ENCODE measurements around the gene CTSW.
A peak's percentile ranks its signal among the peaks of the same experiment; 100 is the strongest.
"Not testable (repeated sequence)": the region's sequence is repeated elsewhere in the genome, so short reads cannot be mapped to it uniquely, and the experiment has no call there.

Gene CTSW, protein sequence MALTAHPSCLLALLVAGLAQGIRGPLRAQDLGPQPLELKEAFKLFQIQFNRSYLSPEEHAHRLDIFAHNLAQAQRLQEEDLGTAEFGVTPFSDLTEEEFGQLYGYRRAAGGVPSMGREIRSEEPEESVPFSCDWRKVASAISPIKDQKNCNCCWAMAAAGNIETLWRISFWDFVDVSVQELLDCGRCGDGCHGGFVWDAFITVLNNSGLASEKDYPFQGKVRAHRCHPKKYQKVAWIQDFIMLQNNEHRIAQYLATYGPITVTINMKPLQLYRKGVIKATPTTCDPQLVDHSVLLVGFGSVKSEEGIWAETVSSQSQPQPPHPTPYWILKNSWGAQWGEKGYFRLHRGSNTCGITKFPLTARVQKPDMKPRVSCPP

DNA sequence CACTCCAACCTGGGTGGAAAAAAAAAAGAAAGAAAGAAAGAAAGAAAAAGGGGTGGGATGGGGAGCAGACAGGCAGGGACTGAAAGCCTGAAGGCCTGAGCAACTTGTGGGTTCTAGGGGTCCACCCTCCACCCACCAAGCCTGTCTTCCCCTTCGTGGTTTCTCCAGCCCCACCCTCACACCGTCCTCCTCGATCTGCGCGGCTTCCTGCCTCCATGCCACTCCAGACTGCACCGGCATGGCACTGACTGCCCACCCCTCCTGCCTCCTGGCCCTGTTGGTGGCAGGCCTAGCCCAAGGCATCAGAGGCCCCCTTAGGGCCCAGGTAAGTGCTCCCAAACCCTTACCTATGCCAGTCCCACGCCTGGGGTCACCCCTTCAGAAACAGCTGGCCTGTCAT is at the start of gene CTSW:
CTSW (plus strand) TSS at position 221 of the 400 bp plus-strand sequence; CDS start at position 239, 18 bp downstream.
- DNase-seq (ENCODE audit: low spot score), result no peak

DNA sequence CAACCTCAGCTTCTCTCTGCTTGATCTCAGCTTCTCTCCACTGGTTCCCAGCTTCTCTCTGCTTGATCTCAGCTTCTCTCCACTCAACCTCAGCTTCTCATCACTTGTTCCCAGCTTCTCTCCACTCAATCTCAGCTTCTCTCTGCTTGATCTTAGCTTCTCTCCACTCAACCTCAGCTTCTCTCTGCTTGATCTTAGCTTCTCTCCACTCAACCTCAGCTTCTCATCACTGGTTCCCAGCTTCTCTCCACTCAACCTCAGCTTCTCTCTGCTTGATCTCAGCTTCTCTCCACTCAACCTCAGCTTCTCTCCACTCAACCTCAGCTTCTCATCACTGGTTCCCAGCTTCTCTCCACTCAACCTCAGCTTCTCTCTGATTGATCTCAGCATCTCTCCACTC is 47.4 kb upstream of the CTSW start:
- DNase-seq (ENCODE audit: low spot score), result not testable (repeated sequence)

DNA sequence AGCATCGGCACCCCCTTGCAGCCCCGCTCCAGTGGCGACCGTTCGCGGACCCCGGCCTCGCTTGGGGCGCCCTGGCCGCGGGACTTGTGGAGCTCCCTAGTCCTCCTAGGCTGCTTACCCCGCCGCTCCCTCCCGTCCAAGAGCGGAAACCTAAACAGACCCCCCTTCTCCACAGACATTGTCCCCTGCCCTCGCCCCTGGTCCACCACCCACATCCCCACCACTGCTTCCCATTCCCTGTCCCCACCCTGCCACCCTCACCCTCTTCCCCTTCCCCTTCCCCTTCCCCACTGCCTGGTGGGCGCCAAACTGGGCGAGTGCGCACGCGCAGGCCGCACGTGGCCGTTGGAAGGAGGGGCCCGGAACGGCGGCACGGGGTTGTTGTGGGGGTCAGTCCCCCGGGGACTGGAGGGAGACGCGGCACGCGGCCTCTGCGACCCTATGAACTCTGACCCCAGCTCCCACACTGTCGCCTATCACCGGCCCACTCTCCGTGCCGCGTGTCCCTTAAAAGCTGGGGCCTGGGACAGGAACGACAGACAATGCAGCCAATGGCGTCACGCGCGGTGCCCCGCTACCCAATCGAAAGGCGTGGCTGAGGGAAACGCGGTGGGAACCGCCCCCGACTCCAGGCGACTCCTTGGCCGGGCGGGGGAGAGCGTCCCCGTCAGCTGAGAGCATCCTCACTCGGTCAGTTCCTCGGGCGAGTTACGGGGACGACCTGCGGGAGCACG is 46.2 kb upstream of the CTSW start, which contains the start of gene SNX32:
SNX32 (plus strand) TSS at position 667 of the 734 bp plus-strand sequence. CDS start 103 bp downstream, outside the sequence.
- peak; percentile 95 for DNase-seq (ENCODE audit: low spot score)

DNA sequence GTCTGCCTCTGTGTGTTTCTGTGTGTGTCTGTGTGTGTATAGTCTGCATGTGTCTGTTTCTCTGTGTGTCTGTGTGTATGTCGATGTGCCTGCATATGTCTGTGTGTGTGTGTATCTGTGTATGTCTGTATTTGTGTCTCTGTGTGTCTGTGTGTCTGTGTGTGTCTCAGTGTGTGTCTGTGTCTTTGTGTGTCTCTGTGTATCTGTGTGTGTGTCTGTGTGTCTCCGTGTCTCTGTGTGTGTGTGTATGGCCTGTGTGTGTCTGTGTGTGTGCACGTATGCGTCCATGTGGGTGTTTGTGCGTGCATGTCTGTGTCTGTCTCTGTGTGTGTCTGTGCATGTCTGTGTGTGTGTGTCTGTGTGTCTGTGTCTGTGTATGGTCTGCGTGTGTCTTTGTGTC is 45.4 kb upstream of the CTSW start:
- DNase-seq (ENCODE audit: low spot score), result no peak

DNA sequence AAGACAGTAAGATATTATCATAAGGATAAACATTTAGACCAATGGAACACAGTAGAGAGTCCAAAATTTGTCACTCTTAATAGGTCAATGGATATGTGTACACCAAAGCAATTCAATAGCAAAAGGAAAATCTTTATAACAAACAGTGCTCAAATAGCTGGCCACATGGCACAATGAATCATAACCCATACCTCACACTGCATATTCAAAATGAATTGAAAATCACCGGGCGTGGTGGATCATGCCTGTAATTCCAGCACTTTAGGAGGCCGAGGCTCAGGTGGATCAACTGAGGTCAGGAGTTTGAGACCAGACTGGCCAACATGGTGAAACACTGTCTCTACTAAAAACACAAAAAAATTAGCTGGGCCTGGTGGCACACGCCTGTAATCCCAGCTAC is 37.5 kb upstream of the CTSW start:
- DNase-seq (ENCODE audit: low spot score), result no peak

GRCh38 chr11:65843811-65844210 is 35.8 kb upstream of the CTSW start:
- no peak for DNase-seq (ENCODE audit: low spot score)

DNA sequence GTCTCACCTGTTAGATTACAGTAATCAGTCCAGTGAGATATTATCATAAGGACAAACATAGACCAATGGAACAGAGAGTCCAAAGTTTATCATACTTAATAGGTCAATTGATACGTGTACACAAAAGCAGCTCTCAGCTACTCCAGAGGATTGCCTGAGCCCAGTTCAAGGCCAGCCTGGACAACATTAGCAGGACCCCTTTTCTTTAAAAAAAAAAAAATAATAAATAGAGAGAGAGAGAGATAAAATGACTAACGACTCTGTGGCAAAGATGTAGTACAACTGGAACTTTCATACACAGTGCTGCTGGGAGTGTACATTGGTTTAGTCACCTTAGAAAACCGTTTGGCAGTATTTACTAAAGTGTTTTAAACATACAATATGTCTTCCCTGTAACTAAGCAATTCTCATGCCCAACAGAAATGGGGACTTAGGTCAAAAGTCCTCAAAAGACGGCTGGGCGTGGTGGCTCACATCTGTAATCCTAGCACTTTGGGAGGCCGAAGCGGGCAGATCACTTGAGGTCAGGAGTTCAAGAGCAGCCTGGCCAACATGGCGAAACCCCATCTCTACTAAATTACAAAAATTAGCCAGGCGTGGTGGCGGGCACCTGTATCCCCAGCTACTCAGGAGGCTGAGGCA is 35.3 kb upstream of the CTSW start:
- no peak for DNase-seq (ENCODE audit: low spot score)

DNA sequence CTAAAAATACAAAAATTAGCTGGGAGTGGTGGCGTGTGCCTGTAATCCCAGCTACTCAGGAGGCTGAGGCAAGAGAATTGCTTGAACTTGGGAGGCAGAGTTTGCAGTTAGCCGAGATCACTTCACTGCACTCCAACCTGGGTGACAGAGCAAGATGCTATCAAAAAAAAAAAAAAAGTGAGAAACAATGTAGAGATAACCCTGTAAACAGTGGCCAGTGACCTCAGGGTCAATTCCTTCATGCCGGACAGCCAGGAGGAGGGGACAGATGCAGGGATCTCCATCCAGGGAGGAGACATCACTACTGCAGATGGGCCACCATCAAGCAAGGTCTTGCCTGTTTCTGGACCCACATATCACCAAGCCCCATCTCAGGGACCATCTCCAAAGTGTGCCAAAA is 31.9 kb upstream of the CTSW start:
- DNase-seq (ENCODE audit: low spot score), result no peak

- not testable (repeated sequence) for DNase-seq (ENCODE audit: low spot score)
Observed at GRCh38 chr11:65848693-65849092, 30.9 kb upstream of the CTSW start.

GRCh38 chr11:65849366-65849765 is 30.3 kb upstream of the CTSW start:
- DNase-seq (ENCODE audit: low spot score), result no peak

GRCh38 chr11:65849771-65850216 is 29.8 kb upstream of the CTSW start:
- DNase-seq (ENCODE audit: low spot score), result no peak

DNA sequence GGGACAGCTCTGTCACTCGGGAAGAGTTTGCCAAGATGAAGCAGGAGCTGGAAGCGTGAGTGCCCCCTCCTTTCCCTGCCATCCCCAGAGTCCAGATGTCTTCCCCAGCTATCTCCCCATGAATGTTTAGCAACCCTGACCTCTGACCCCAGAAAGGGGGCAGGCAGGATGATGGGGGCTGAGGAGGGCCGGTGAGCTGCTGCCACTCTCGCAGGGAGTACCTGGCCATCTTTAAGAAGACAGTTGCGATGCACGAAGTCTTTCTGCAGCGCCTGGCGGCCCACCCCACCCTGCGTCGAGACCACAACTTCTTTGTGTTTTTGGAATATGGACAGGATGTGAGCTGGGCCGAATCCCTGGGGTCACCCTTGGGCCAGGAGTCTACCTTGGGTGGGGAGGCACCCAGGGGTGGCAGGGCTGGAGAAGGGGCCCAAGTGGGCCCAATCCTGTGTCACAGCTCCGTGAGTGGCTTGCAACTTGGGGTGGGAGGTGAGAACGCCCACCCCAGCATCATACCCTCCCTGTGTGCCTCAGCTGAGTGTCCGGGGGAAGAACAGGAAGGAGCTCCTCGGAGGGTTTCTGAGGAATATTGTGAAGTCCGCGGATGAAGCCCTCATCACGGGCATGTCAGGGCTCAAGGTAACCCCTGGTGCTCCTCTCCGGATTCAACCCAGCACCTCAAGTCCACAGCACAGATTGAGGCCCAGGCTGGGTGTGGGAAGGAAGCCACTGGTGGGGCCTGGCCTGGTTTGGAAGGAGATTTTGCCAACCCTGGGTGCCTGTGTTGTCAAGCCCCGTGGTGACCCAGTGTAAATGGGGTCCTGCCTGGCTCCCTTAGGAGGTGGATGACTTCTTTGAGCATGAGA is 29.2 kb upstream of the CTSW start:
- peak; percentile 34 for DNase-seq (ENCODE audit: low spot score)

DNA sequence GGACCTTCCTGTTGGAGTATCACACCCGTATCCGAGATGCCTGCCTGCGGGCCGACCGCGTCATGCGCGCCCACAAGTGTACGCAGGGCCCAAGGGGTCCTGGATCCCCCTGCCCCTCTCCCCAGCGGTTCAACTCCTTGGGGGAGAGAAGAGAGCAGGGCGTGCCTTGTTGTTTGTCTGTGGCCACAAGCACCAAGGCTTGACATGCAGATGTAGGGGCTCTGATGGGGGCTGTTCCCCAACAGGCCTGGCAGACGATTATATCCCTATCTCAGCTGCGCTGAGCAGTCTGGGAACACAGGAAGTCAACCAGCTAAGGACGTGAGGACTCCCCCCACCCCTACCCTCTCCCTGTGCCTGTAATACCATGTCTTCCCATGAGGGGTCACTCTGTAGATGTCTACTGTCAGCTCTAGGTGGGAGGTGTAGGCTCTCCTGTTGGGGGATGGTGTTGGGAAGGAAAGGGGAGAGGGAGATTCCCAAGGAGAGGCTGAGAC is 28.5 kb upstream of the CTSW start:
- DNase-seq (ENCODE audit: low spot score), result peak; percentile 65

DNA sequence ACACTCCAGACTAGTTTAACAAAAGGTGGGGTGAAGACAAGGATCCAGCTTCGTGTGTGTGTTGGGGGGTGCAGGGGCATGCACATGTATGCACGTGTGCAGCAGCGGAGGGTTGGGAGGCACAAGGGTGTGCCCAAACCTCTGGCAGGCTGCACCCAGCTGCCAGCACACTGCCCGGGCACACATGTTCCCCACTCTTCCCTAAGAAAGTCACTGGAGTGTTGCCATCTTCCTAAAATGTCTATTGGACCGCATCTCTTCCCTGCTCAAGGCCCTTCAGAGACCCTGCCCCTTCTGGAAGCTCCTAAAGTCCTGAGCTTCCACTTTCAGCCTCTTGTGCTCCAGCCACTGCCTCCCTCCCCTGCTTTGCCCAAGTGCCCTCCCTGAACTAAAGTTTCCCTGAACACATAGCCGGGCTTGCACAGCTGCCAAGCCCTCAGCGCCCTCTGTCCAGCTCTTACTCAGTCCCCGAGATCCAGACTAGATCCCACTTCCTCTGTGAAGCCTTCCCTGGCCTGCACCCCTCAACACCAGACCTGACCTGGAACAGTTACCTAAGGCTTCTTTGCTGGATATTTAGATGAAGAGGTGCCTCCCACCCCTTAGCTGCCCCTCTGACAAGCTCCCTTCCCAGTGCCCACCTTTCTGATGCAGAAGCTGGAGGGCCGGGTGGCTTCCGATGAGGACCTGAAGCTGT is 27.7 kb upstream of the CTSW start:
- DNase-seq (ENCODE audit: low spot score), result no peak

DNA sequence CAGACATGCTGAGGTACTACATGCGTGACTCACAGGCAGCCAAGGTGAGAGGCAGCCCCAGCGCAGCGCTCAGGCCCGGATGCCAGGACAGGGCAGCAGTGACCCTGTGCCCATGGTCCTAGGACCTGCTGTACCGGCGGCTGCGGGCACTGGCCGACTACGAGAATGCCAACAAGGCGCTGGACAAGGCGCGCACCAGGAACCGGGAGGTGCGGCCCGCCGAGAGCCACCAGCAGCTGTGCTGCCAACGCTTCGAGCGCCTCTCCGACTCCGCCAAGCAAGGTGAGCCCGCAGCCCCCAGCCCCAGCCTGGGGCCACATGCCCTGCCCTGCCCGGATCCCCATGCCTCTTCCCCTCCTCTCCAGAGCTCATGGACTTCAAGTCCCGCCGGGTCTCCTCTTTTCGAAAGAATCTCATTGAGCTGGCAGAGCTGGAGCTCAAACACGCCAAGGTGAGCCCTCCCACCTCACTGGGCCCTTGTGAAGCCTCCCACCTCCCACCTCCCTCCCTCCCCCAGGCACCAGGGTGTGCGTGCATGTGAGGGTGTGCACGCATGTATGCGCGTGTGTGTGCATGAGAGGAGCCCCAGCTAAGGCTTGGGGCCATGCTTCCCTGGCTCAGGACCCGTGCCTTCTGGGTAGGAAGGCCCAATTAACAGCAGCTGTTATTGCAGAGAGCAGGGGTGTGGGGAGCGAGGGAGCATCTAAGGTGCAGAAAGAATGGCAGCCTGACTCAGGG is 27.0 kb upstream of the CTSW start:
- DNase-seq (ENCODE audit: low spot score), result peak; percentile 46

DNA sequence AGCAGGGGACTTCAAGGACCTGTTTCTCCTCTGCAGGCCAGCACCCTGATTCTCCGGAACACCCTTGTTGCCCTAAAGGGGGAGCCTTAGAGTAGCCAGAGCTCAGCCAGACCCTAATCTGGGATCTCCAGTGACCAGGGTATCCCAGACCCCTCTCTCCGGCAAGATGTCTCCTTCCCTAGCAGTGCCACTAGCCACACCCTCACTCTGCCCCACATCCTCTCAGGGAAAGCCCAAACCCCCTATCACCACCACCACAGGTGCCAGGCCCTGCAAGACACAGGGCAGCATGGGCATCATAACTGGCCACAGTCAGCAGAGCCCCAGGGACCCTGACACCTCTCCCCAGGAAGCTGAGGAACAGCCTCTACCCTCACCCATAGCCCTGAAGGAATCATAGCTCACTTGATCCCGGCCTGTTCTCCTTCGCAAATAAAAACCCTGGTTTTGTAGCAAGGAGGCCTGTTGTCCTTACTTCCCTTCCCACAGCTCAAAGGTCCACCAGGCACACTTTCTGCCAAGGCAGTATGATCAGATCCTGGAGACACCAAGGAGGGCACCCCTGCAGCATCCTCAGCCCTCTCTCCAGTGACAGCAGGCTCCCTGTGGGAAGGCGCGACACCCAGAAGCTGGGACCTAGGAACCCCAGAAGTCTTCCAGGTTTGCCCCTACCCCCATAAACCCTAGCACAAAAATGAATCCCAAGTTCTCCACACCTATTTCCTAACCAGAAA is 26.2 kb upstream of the CTSW start:
- DNase-seq (ENCODE audit: low spot score), result no peak

GRCh38 chr11:65854161-65854592 is 25.5 kb upstream of the CTSW start:
- peak; percentile 21 for DNase-seq (ENCODE audit: low spot score)

- DNase-seq (ENCODE audit: low spot score), result peak; percentile 8
Observed at GRCh38 chr11:65854852-65855837, 24.5 kb upstream of the CTSW start.

All from NAMALWA (cell line).